ENCODE measurements around the gene UNC119B.
A peak's percentile ranks its signal among the peaks of the same experiment; 100 is the strongest.
"Not testable (repeated sequence)": the region's sequence is repeated elsewhere in the genome, so short reads cannot be mapped to it uniquely, and the experiment has no call there.

The UNC119B gene

GRCh38 chr12:120719496-120720233 is 9.4 kb downstream of the UNC119B start:
- no peak for DNase-seq (ENCODE audit: low spot score)

- DNase-seq (ENCODE audit: low spot score) = no peak
Measured at GRCh38 chr12:120720234-120720986, 10.2 kb downstream of the UNC119B start.

- DNase-seq (ENCODE audit: low spot score) = no peak
Measured at GRCh38 chr12:120720987-120721801, 10.9 kb downstream of the UNC119B start.

GRCh38 chr12:120721866-120722265 is 11.6 kb downstream of the UNC119B start:
- no peak for DNase-seq (ENCODE audit: low spot score)

GRCh38 chr12:120722784-120723183 is 12.5 kb downstream of the UNC119B start:
- DNase-seq (ENCODE audit: low spot score) = no peak

- DNase-seq (ENCODE audit: low spot score) = no peak
Measured at GRCh38 chr12:120724720-120725119, 14.5 kb downstream of the UNC119B start.

- DNase-seq (ENCODE audit: low spot score) = no peak
Measured at GRCh38 chr12:120725151-120725658, 14.9 kb downstream of the UNC119B start.

GRCh38 chr12:120725659-120726509 is 15.6 kb downstream of the UNC119B start, which contains the start of gene ACADS:
TSS of gene ACADS (plus strand) at chr12:120725826. CDS start at chr12:120725886, 60 bp downstream.
- DNase-seq (ENCODE audit: low spot score) = peak; percentile 97

GRCh38 chr12:120726510-120726793 is 16.2 kb downstream of the UNC119B start:
- DNase-seq (ENCODE audit: low spot score) = no peak

GRCh38 chr12:120726961-120727360 is 16.7 kb downstream of the UNC119B start:
- no peak for DNase-seq (ENCODE audit: low spot score)

- not testable (repeated sequence) for DNase-seq (ENCODE audit: low spot score)
Measured at GRCh38 chr12:120732198-120732597, 21.9 kb downstream of the UNC119B start.

- DNase-seq (ENCODE audit: low spot score) = no peak
Measured at GRCh38 chr12:120733574-120733973, 23.3 kb downstream of the UNC119B start.

GRCh38 chr12:120734210-120734609 is 24.0 kb downstream of the UNC119B start:
- no peak for DNase-seq (ENCODE audit: low spot score)

GRCh38 chr12:120735181-120735580 is 24.9 kb downstream of the UNC119B start:
- no peak for DNase-seq (ENCODE audit: low spot score)

- DNase-seq (ENCODE audit: low spot score) = no peak
Measured at GRCh38 chr12:120736404-120737331, 26.4 kb downstream of the UNC119B start.

GRCh38 chr12:120737557-120738251 is 27.4 kb downstream of the UNC119B start:
- no peak for DNase-seq (ENCODE audit: low spot score)

GRCh38 chr12:120738252-120739030 is 28.2 kb downstream of the UNC119B start:
- no peak for DNase-seq (ENCODE audit: low spot score)

- DNase-seq (ENCODE audit: low spot score) = no peak
Measured at GRCh38 chr12:120739031-120739762, 28.9 kb downstream of the UNC119B start.

Data from LoVo (cell line).